ENCODE results near the gene CHST11.

DNA sequence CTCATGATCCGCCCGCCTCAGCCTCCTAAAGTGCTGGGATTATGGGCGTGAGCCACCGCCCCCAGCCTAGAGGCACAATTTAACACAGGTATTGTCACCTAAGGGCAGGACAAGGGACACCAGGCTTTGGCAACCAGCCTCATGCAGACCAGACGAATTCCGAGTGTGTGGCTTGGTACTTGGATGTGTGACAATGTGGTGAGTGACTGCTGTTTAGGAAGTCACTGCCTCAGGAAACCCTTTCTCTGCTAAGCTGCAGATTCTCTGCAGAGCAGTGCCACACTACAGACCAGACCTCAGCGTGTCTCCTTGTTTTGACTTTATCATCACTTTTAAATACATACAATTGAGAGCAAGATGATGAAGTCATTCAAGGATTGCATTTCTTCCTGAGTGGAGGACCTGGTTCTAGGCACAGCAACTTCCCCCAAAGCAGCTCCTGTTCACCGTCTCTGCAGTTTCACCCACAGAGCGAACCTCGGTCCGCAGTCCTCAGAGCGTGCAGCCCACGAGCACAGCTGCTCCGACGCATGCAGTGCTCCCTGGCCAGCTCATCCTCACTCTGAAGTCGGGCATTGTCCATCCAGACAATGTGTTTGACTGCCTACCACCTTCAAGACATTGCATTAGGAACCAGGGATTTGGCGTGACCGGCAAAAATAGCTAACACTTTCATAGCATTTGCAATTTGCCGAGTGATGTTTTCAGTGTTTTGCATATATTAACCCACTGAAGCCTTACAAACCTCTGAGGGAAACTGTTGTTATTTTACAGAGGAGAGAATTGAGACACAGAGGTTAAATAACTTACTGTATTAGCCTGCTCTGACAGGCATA is 235.2 kb downstream of the CHST11 start:
- TF ChIP-seq MXI1 (IDR thresholded peaks at IDR 0.05; ENCODE audit: borderline replicate concordance, low read depth, low read length) = no peak
- TF ChIP-seq, protein P1, sequence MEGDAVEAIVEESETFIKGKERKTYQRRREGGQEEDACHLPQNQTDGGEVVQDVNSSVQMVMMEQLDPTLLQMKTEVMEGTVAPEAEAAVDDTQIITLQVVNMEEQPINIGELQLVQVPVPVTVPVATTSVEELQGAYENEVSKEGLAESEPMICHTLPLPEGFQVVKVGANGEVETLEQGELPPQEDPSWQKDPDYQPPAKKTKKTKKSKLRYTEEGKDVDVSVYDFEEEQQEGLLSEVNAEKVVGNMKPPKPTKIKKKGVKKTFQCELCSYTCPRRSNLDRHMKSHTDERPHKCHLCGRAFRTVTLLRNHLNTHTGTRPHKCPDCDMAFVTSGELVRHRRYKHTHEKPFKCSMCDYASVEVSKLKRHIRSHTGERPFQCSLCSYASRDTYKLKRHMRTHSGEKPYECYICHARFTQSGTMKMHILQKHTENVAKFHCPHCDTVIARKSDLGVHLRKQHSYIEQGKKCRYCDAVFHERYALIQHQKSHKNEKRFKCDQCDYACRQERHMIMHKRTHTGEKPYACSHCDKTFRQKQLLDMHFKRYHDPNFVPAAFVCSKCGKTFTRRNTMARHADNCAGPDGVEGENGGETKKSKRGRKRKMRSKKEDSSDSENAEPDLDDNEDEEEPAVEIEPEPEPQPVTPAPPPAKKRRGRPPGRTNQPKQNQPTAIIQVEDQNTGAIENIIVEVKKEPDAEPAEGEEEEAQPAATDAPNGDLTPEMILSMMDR (conservative IDR thresholded peaks at IDR 0.05; ENCODE audit: low read depth, low read length) = no peak
- no peak for TF ChIP-seq RCOR1 (IDR thresholded peaks at IDR 0.05; ENCODE audit: insufficient replicate concordance, low read length)
- no peak for TF ChIP-seq CHD1 (IDR thresholded peaks at IDR 0.05; ENCODE audit: low read depth, low read length)
- TF ChIP-seq, protein P2, sequence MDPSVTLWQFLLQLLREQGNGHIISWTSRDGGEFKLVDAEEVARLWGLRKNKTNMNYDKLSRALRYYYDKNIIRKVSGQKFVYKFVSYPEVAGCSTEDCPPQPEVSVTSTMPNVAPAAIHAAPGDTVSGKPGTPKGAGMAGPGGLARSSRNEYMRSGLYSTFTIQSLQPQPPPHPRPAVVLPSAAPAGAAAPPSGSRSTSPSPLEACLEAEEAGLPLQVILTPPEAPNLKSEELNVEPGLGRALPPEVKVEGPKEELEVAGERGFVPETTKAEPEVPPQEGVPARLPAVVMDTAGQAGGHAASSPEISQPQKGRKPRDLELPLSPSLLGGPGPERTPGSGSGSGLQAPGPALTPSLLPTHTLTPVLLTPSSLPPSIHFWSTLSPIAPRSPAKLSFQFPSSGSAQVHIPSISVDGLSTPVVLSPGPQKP (IDR thresholded peaks at IDR 0.05; ENCODE audit: borderline replicate concordance, low read depth, low read length) = no peak
- no peak for TF ChIP-seq POLR2A (IDR thresholded peaks at IDR 0.05; ENCODE audit: low read depth, low read length)
- TF ChIP-seq RFX5 (IDR thresholded peaks at IDR 0.05; ENCODE audit: low read depth, low read length) = no peak
- TF ChIP-seq MAZ (IDR thresholded peaks at IDR 0.05; ENCODE audit: borderline replicate concordance, low read depth, low read length) = no peak
- TF ChIP-seq SMC3 (IDR thresholded peaks at IDR 0.05; ENCODE audit: low read depth, low read length) = no peak
- no peak for TF ChIP-seq CEBPB (IDR thresholded peaks at IDR 0.05; ENCODE audit: low read depth, low read length)
- TF ChIP-seq, protein P3, sequence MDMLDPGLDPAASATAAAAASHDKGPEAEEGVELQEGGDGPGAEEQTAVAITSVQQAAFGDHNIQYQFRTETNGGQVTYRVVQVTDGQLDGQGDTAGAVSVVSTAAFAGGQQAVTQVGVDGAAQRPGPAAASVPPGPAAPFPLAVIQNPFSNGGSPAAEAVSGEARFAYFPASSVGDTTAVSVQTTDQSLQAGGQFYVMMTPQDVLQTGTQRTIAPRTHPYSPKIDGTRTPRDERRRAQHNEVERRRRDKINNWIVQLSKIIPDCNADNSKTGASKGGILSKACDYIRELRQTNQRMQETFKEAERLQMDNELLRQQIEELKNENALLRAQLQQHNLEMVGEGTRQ (IDR thresholded peaks at IDR 0.05; ENCODE audit: low read depth, low read length) = no peak
- TF ChIP-seq MAFK (IDR thresholded peaks at IDR 0.05; ENCODE audit: low read depth, low read length) = no peak
- TF ChIP-seq RAD21 (IDR thresholded peaks at IDR 0.05; ENCODE audit: low read length) = no peak
